Activated CD8-positive, alpha-beta memory T cell treated with anti-CD3 and anti-CD28 coated beads for 36 hours (primary cell): Measurements from ENCODE around the gene DIO3. TPM values are rescaled to one million over a fixed set of nuclear protein-coding genes. Genes with fewer than 3 reads are reported as not detected.
"Not testable (repeated sequence)": the region's sequence is repeated elsewhere in the genome, so short reads cannot be mapped to it uniquely, and the experiment has no call there.

ENCODE experiments used
- CTCF ChIA-PET: fragments of 350-600 bp; sonication (Branson Sonifier 250); formaldehyde crosslinking; loops from one replicate; lab custom pipeline; 2021; ENCODE audit warnings: antibody characterized with exemption; lab: Charles Lee
- POLR2A ChIA-PET: fragments of 350-600 bp; sonication (Branson Sonifier 250); formaldehyde crosslinking; loops from one replicate; lab custom pipeline; 2021; ENCODE audit warnings: antibody characterized with exemption; lab: Charles Lee
- total RNA-seq, 2 experiments: library from RNA; stranded (reverse); gene quantifications; one replicate each; pipeline ENCODE4 v1.2.3, GENCODE V29; 2021

Gene DIO3
- total RNA-seq, 2 experiments from 2014 or later = not detected

DNA sequence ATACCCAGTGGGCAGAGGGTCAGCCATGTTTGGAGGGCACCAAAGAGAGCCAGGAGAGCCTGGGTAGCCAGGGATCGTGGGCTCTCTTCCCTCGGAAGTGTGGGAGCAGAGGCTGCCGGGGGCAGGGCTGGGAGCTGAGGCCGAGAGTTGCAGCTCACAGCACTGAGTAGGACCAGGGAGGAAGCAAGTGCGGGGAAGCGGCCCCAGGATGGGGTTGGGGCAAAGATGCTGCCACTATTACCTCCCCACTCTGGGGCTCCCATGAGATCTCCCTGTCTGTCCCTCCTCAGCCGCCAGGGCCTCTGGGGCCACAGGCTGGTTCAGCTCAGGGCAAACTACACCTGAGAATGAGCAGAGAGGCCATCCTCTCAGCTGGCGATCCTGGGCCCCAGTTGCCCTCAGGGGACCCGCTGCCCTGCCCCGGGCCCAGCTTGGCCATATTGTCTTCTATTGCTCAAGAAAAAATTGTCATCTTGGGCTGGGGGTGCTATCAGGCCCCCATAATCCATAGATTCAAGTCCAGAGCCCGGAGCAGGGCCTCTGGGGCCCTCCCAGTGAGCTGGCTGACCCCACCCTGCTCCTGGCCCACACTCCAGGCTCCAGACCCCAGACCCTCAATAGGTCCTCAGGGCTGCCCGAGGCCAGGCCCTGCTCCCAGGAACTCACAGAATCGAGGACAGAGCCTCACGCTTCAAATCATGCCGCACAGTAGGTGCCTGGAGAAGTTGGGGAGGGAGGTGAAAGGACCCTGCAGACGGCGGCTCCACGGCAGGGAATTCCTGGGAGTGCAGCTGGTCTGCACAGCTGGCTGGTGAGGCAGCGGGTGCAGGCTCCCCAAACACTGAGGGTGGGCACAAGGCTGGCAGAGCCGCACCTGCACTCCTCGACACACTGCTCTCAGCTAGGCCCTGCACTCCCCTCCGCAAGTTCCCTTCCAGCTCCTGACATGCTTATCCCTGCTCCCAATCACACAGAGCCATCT, 20.5 kb upstream of the DIO3 start:
- CTCF ChIA-PET = no interaction called here
- POLR2A ChIA-PET = no interaction called here

DNA sequence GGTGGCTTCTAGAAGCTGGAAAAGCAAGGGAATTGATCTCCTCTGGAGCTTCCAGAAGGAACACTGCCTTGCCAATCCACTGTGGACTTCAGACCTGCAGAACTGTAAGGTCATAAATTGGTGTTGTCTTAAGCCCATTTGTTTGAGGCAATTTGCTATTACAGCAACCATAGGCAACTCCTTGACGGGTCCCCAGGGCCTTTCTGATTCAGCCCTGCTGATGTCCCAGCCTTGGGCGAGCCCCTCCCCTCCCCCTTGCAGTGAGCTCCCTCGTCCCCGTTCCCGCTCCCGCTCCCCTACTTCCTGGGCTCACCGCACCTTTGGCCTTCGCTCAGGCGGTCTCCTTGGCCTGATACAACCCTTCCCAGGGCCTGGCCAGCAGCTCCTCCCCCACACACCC, 18.9 kb upstream of the DIO3 start:
- CTCF ChIA-PET = no interaction called here
- POLR2A ChIA-PET = no interaction called here

- POLR2A ChIA-PET = no interaction called here
- CTCF ChIA-PET = no interaction called here
Observed at GRCh38 chr14:101543814-101544213, 17.5 kb upstream of the DIO3 start.

GRCh38 chr14:101544550-101544949, 16.7 kb upstream of the DIO3 start:
- POLR2A ChIA-PET = no interaction called here
- CTCF ChIA-PET = no interaction called here

GRCh38 chr14:101546706-101547105, 14.6 kb upstream of the DIO3 start:
- CTCF ChIA-PET = no interaction called here
- POLR2A ChIA-PET = no interaction called here

DNA sequence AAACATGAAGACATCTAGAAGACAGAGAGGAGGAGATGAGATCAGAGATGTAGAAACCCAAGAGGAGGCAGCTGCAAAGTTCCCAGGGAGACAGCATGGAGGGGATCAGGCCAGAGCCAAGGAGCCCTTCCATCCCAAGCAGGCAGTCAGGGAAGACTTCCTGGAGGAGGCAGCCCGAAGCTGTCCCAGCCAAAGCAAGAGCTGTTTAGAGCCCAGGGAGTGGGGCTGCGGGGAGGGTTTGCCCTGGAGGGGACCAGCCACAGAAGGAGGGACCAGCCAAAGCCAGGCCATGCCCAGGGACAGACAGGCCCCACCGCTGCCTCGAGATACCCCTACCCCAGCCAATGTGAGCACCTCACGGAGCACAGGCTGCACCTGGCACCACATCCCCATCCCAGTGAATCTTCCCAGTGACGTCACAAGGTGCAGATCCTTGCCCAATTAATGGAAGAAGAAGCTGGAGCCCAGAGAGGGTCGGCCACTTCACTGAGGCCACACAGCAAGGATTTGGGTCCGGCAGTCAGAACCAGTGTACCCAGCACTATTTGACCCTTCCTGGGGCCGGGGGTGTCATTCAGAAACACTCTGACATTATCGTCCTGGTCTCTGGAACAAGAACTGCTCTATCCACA, 14.1 kb upstream of the DIO3 start:
- CTCF ChIA-PET = no interaction called here
- POLR2A ChIA-PET = no interaction called here

- POLR2A ChIA-PET = interaction anchor here (0.6 kb wide), 1 partner anchor 86 kb away, joined by 5 read pairs; no protein-coding TSS in a partner anchor
- CTCF ChIA-PET = no interaction called here
Observed at GRCh38 chr14:101547961-101548669, 13.2 kb upstream of the DIO3 start.

- ChIA-PET POLR2A (interaction anchor here (0.6 kb wide), 1 partner anchor 85 kb away, joined by 5 read pairs; no protein-coding TSS in a partner anchor), CTCF (no interaction called here)
Observed at GRCh38 chr14:101548710-101549109, 12.6 kb upstream of the DIO3 start.

DNA sequence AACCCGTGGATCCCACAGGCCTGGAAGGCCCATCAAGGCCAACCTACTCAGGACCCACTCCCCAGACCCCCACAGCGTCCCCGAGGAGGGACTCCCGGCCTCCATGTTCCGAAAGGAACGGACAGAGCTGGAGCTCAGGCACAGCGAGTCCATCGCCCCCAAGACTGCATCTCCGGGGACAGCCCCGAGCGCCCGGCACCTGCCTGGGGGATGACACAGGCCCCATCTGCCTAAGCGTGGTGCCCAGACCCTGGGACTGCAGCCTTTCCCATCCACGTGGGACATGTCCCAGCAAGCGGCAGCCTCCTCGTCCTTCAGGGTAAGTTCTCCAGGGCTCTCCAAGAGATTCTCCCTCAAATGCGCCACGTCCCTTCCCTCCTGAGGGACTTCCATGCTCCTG, 12.1 kb upstream of the DIO3 start:
- ChIA-PET POLR2A (no interaction called here), CTCF (no interaction called here)

- POLR2A ChIA-PET, CTCF ChIA-PET: not testable (repeated sequence)
Observed at GRCh38 chr14:101550202-101550912, 10.9 kb upstream of the DIO3 start.

DNA sequence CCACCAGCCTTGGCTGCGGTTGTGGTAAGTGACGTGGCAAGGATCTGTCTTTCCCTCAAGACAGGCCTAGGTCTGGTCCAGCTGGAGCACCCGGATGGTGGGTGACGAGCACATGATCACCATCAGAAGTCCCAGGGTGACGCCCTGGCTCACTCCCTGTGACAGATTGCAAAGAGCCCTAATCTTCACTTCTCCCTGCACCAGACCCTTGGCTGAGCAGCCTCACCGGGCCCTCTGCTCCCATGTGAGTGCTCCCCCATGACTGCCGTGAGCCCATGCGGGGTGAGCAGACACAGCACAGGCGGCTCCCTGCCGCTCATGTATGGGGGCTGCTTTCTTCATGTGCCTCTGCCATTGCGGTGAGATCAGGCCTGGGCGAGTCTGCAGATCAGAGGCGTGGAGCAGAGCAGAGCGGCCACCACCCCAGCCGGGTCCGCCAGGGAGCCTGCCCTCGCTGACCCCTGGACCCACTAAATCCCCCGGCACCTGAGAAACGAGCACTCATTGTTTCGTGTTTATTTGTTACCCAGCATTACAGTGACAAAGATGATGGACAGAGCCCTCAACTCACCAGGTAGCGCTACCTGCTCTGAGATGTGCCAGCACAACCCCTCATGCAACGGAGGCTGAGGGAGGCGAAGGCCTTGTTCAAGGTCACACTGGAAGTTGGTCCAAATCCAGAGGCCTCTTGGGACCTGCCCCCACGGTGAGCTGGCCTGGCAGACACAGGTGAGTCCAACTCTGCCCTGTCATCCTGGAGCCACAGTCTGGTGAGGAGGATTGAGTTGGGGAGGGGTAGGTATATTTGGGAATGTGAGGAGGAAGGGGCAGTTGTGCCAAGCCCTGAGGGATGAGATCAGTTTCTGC, 9.3 kb upstream of the DIO3 start:
- POLR2A ChIA-PET = no interaction called here
- CTCF ChIA-PET = no interaction called here

- CTCF ChIA-PET = no interaction called here
- POLR2A ChIA-PET = no interaction called here
Observed at GRCh38 chr14:101552786-101553231, 8.5 kb upstream of the DIO3 start.

DNA sequence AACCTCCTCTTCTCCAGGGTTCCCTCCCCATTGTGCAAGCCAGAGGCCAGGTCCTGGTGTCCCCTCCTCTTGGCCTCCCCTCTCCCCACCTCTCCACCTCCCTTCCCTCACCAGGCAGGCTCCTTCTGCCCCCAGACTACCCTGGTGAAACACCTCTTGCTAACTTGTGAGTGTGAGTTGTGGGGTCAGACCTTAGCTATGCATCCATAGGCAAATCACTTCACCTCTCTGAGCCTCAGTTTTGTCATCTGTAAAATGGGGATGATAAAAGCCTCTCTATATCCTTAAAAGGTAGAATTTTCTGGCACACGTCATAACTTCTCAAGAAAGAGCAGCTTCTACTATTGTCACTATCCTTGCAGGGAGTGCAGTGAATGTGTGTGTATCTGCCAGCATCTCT, 7.9 kb upstream of the DIO3 start:
- ChIA-PET POLR2A (no interaction called here), CTCF (no interaction called here)

- CTCF ChIA-PET = no interaction called here
- POLR2A ChIA-PET = no interaction called here
Observed at GRCh38 chr14:101553931-101554330, 7.4 kb upstream of the DIO3 start.

GRCh38 chr14:101554991-101555668, 6.2 kb upstream of the DIO3 start:
- ChIA-PET CTCF (no interaction called here), POLR2A (no interaction called here)

DNA sequence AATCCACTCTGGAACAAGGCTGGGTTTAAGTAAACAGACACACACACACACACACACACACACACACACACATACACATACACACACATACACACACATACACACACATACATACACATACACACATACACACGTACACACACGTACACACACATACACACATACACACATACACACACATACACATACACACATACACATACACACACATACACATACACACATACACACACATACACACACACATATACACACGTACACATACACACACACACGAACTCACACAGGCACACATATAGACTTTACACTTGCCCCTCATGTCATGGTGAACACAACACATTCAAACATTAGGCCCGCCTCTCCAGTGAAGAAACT, 5.6 kb upstream of the DIO3 start:
- CTCF ChIA-PET, POLR2A ChIA-PET: not testable (repeated sequence)

- CTCF ChIA-PET = no interaction called here
- POLR2A ChIA-PET = no interaction called here
Observed at GRCh38 chr14:101556131-101556530, 5.2 kb upstream of the DIO3 start.
